ENCODE measurements around the gene UNC45A. TPM values are rescaled to one million over a fixed set of nuclear protein-coding genes. Genes with fewer than 3 reads are reported as not detected.

The UNC45A gene
- total RNA-seq, 2 experiments from 2014 or later, result 46.1 to 68.0 TPM

DNA sequence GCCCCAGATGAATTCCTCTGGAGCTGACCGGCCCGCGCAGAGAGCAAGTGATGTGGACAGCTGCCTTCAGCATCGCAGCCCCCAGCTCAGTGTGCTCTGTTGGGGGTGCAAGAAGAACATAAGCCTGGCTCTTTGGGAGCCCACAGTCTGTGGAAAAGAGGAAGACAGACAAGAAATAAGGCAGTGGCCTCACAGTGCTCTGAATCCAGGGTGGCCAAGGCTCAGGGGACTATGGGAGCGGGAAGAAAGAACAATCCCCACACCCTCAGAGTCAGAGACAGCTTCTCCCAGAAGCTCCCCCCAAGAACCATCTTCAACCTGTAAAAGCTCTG is 2.5 kb upstream of the UNC45A start:
- TF ChIP-seq EZH2phosphoT487 (IDR thresholded peaks at IDR 0.05; ENCODE audit: borderline replicate concordance, low read depth, low read length), result no peak
- TF ChIP-seq, protein P1, sequence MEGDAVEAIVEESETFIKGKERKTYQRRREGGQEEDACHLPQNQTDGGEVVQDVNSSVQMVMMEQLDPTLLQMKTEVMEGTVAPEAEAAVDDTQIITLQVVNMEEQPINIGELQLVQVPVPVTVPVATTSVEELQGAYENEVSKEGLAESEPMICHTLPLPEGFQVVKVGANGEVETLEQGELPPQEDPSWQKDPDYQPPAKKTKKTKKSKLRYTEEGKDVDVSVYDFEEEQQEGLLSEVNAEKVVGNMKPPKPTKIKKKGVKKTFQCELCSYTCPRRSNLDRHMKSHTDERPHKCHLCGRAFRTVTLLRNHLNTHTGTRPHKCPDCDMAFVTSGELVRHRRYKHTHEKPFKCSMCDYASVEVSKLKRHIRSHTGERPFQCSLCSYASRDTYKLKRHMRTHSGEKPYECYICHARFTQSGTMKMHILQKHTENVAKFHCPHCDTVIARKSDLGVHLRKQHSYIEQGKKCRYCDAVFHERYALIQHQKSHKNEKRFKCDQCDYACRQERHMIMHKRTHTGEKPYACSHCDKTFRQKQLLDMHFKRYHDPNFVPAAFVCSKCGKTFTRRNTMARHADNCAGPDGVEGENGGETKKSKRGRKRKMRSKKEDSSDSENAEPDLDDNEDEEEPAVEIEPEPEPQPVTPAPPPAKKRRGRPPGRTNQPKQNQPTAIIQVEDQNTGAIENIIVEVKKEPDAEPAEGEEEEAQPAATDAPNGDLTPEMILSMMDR (conservative IDR thresholded peaks at IDR 0.05; ENCODE audit: low read length), result 0 out of 2 replicates have a peak, but pooled peaks have one; percentile 4
- ChIA-PET POLR2A (interaction anchor here (0.5 to 7.2 kb wide), 11 partner anchors 10 to 540 kb away, joined by 3 to 58 read pairs (median 6); partner anchors contain the start of genes BLM and RCCD1), CTCF (ENCODE audit: unreplicated experiment) (interaction anchor here (1.0 to 5.1 kb wide), 8 partner anchors 23 to 285 kb away, joined by 3 to 41 read pairs (median 4); partner anchors contain the start of genes MAN2A2 and RCCD1)
- no TSS peak for BruUV-seq (replicated peaks)
- Histone ChIP-seq H3K27ac (ENCODE audit: low read depth, low read length, poor library complexity, severe bottlenecking) (peak overlapping the region; percentile 81), H4K20me1 (ENCODE audit: insufficient read depth, low read length) (no peaks in the 10 kb centered on the region), H3K79me2 (ENCODE audit: insufficient read depth, low read depth, low read length) (peaks cover 17% of the 10 kb centered on the region; the same call in 1 of the 2 replicates), H3K4me3 (ENCODE audit: low read depth, low read length, poor library complexity, severe bottlenecking) (peak overlapping the region; percentile 79), H3K4me2 (ENCODE audit: low read length) (peak overlapping the region; percentile 87), H3K9me2 (ENCODE audit: insufficient read depth, low read length) (no peaks in the 10 kb centered on the region), H3K4me1 (ENCODE audit: insufficient read depth, low read length, poor library complexity, severe bottlenecking) (peaks cover 61% of the 10 kb centered on the region), H2AFZ (ENCODE audit: low read length) (peak overlapping the region; percentile 82; the same call in 1 of the 2 replicates), H3K9me3 (ENCODE audit: low read length) (no peaks in the 10 kb centered on the region), H3K36me3 (ENCODE audit: insufficient read depth, low read length) (no peaks in the 10 kb centered on the region)
- intact Hi-C loops (cut with micrococcal nuclease; ENCODE audit: unreplicated experiment), result loop anchor here (5.0 kb wide), 2 partner anchors 545 to 665 kb away; partner anchors contain the start of genes IQGAP1 and NGRN
- no peak for DNase-seq (ENCODE audit: low spot score)

DNA sequence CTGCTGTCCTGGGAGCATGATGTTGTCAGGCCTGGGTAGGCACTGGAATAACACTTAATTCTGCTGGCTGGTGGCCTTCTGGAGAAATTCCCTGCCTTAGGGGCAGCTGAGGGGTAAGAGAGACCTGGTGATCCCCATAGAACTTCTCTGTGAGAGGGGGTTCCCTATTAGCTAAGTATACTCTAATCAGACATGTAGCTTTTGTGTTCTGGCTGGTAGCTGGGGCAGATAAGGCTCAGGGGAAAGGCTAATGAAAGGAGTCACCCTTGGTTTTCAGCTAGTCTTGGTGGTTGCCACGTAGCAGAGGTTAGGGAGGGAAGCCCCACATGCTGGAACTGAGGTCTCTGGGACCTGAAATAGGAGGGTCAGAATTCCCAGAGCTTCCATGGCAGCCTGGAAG is 1.8 kb upstream of the UNC45A start:
- intact Hi-C loops (cut with micrococcal nuclease; ENCODE audit: unreplicated experiment), result loop anchor here (5.0 kb wide), 2 partner anchors 546 to 666 kb away; partner anchors contain the start of genes IQGAP1 and NGRN
- Histone ChIP-seq H3K9me3 (ENCODE audit: low read length) (no peaks in the 10 kb centered on the region), H4K20me1 (ENCODE audit: insufficient read depth, low read length) (no peaks in the 10 kb centered on the region), H3K36me3 (ENCODE audit: insufficient read depth, low read length) (peaks cover 6% of the 10 kb centered on the region), H3K79me2 (ENCODE audit: insufficient read depth, low read depth, low read length) (peaks cover 17% of the 10 kb centered on the region; the same call in 1 of the 2 replicates), H3K27ac (ENCODE audit: low read depth, low read length, poor library complexity, severe bottlenecking) (peak overlapping the region; percentile 81), H2AFZ (ENCODE audit: low read length) (peak overlapping the region; percentile 82; the same call in 1 of the 2 replicates), H3K4me2 (ENCODE audit: low read length) (peak overlapping the region; percentile 87; the same call in 1 of the 2 replicates), H3K4me3 (ENCODE audit: low read depth, low read length, poor library complexity, severe bottlenecking) (no peak overlapping the region), H3K9me2 (ENCODE audit: insufficient read depth, low read length) (no peaks in the 10 kb centered on the region), H3K4me1 (ENCODE audit: insufficient read depth, low read length, poor library complexity, severe bottlenecking) (peaks cover 58% of the 10 kb centered on the region)
- ChIA-PET POLR2A (interaction anchor here (1.5 to 7.2 kb wide), 5 partner anchors 11 to 143 kb away, joined by 3 to 58 read pairs (median 7); partner anchors contain the start of gene RCCD1), CTCF (ENCODE audit: unreplicated experiment) (interaction anchor here (0.6 to 5.1 kb wide), 7 partner anchors 22 to 151 kb away, joined by 3 to 41 read pairs (median 5); partner anchors contain the start of genes MAN2A2 and RCCD1)
- no peak for DNase-seq (ENCODE audit: low spot score)
- BruUV-seq (replicated peaks), result no TSS peak
- TF ChIP-seq, protein P1 (conservative IDR thresholded peaks at IDR 0.05; ENCODE audit: low read length), result no peak
- no peak for TF ChIP-seq EZH2phosphoT487 (IDR thresholded peaks at IDR 0.05; ENCODE audit: borderline replicate concordance, low read depth, low read length)
